NB4 (cell line): ENCODE data around the gene PTPN23.

Experiments used
- POLR2A ChIP-seq: IDR thresholded peaks from 2 replicates; pipeline ENCODE4 v1.6.1; 2011; ENCODE audit warnings: mild to moderate bottlenecking; ENCODE audit not compliant: insufficient read length; ENCODE audit errors: extremely low read depth
- TF ChIP-seq, protein P1 (sequence below): IDR thresholded peaks from one replicate; pipeline ENCODE4 v1.5.1; 2012; ENCODE audit warnings: low read depth, low read length
- TF ChIP-seq, protein P2 (sequence below): IDR thresholded peaks from 2 replicates; pipeline ENCODE4 v1.6.1; 2011; ENCODE audit warnings: low read depth, low read length

DNA sequence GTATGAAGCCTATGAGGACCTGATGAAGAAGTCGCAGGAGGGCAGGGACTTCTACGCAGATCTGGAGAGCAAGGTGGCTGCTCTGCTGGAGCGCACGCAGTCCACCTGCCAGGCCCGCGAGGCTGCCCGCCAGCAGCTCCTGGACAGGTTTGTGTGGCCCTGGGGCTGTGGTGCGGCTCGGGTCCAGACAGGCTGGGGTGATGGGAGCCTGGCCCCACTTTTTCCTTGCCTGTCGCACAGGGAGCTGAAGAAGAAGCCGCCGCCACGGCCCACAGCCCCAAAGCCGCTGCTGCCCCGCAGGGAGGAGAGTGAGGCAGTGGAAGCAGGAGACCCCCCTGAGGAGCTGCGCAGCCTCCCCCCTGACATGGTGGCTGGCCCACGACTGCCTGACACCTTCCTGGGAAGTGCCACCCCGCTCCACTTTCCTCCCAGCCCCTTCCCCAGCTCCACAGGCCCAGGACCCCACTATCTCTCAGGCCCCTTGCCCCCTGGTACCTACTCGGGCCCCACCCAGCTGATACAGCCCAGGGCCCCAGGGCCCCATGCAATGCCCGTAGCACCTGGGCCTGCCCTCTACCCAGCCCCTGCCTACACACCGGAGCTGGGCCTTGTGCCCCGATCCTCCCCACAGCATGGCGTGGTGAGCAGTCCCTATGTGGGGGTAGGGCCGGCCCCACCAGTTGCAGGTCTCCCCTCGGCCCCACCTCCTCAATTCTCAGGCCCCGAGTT is 29.0 kb downstream of the PTPN23 start:
- TF ChIP-seq, protein P1, sequence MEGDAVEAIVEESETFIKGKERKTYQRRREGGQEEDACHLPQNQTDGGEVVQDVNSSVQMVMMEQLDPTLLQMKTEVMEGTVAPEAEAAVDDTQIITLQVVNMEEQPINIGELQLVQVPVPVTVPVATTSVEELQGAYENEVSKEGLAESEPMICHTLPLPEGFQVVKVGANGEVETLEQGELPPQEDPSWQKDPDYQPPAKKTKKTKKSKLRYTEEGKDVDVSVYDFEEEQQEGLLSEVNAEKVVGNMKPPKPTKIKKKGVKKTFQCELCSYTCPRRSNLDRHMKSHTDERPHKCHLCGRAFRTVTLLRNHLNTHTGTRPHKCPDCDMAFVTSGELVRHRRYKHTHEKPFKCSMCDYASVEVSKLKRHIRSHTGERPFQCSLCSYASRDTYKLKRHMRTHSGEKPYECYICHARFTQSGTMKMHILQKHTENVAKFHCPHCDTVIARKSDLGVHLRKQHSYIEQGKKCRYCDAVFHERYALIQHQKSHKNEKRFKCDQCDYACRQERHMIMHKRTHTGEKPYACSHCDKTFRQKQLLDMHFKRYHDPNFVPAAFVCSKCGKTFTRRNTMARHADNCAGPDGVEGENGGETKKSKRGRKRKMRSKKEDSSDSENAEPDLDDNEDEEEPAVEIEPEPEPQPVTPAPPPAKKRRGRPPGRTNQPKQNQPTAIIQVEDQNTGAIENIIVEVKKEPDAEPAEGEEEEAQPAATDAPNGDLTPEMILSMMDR: no peak
- TF ChIP-seq POLR2A: no peak
- TF ChIP-seq, protein P2, sequence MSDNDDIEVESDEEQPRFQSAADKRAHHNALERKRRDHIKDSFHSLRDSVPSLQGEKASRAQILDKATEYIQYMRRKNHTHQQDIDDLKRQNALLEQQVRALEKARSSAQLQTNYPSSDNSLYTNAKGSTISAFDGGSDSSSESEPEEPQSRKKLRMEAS: no peak
